IMR-90 (cell line): Measurements from ENCODE around the gene KCNK10. TPM values are rescaled to one million over a fixed set of nuclear protein-coding genes. Genes with fewer than 3 reads are reported as not detected.

Source experiments
- ATAC-seq: fragments of 200-7000 bp; cut with Tn5 transposase; 2 replicates; pipeline ENCODE4 v1.9.1; 2020; ENCODE audit warnings: low read depth, mild to moderate bottlenecking, moderate library complexity
- Bru-seq: library from RNA; stranded (reverse); fragments of 400-500 nt; gene quantifications from one replicate; lab custom pipeline; 2021; lab: Mats Ljungman, UMichigan
- BruChase-seq, 2 experiments: library from RNA; stranded (reverse); fragments of 400-500 nt; gene quantifications; one replicate each; lab custom pipeline; 2021; lab: Mats Ljungman, UMichigan
- BruUV-seq: library from RNA; stranded (reverse); fragments of 400-500 nt; replicated peaks from 2 replicates; lab custom pipeline; 2021; lab: Mats Ljungman, UMichigan
- CTCF ChIA-PET: fragments of 300-600 bp; formaldehyde crosslinking; extraction: SDS; loops from one replicate; lab custom pipeline; 2021; ENCODE audit warnings: antibody characterized with exemption; lab: Yijun Ruan, JAX
- POLR2A ChIA-PET: fragments of 300-600 bp; sonication (Branson Sonifier 250); formaldehyde crosslinking; loops from one replicate; lab custom pipeline; 2022; ENCODE audit warnings: antibody characterized with exemption; ENCODE audit not compliant: unreplicated experiment; lab: Charles Lee
- DNase-seq: peaks from one replicate; pipeline ENCODE4 v3.0.0; 2013
- H2AFZ ChIP-seq: replicated peaks from 2 replicates; pipeline ENCODE3; 2013; ENCODE audit warnings: low read length, mild to moderate bottlenecking; ENCODE audit not compliant: poor library complexity
- H2AK5ac ChIP-seq: 2 replicates; pipeline ENCODE4 v1.6.1; 2013; ENCODE audit warnings: low read depth, low read length, inconsistent platforms
- H2AK9ac ChIP-seq: replicated peaks from 2 replicates; pipeline ENCODE3; 2013; ENCODE audit warnings: mild to moderate bottlenecking, low read depth, low read length, moderate library complexity; ENCODE audit not compliant: poor library complexity
- H2BK120ac ChIP-seq: 2 replicates; pipeline ENCODE4 v1.6.1; 2013; ENCODE audit warnings: low read depth, low read length, inconsistent platforms
- H2BK15ac ChIP-seq: 3 replicates; pipeline ENCODE4 v1.6.1; 2013; ENCODE audit warnings: low read depth, low read length, inconsistent platforms
- H2BK20ac ChIP-seq: 2 replicates; pipeline ENCODE4 v1.6.1; 2013; ENCODE audit warnings: low read depth, mild to moderate bottlenecking, inconsistent platforms, low read length, moderate library complexity
- H2BK5ac ChIP-seq: 2 replicates; pipeline ENCODE4 v1.6.1; 2013; ENCODE audit warnings: mild to moderate bottlenecking, low read depth, low read length, inconsistent platforms; ENCODE audit not compliant: poor library complexity, severe bottlenecking
- H3K14ac ChIP-seq: replicated peaks from 2 replicates; pipeline ENCODE4 v1.6.1; 2013; ENCODE audit warnings: low read depth, low read length, inconsistent platforms
- H3K18ac ChIP-seq: 2 replicates; pipeline ENCODE4 v1.6.1; 2013; ENCODE audit warnings: low read depth, low read length, control low read depth
- H3K23ac ChIP-seq: 2 replicates; pipeline ENCODE4 v1.6.1; 2013; ENCODE audit warnings: low read depth, low read length, inconsistent platforms
- H3K27ac ChIP-seq: 2 replicates; pipeline ENCODE4 v1.5.1; 2013; ENCODE audit warnings: mild to moderate bottlenecking, control low read depth, low read length; ENCODE audit not compliant: insufficient read depth
- H3K27me3 ChIP-seq: 2 replicates; pipeline ENCODE4 v1.6.1; 2013; ENCODE audit warnings: low read length; ENCODE audit not compliant: control insufficient read depth, insufficient read depth
- H3K36me3 ChIP-seq: 2 replicates; pipeline ENCODE4 v1.6.1; 2013; ENCODE audit warnings: low read length, mixed read lengths; ENCODE audit not compliant: control insufficient read depth, insufficient read depth
- H3K4ac ChIP-seq: 2 replicates; pipeline ENCODE4 v1.6.1; 2013; ENCODE audit warnings: low read depth, low read length, inconsistent platforms
- H3K4me1 ChIP-seq: 2 replicates; pipeline ENCODE4 v1.6.1; 2013; ENCODE audit warnings: low read length, mixed read lengths; ENCODE audit not compliant: control insufficient read depth, insufficient read depth
- H3K4me2 ChIP-seq: 2 replicates; pipeline ENCODE4 v1.6.1; 2013; ENCODE audit warnings: low read depth, mild to moderate bottlenecking, control low read depth, low read length, moderate library complexity
- H3K4me3 ChIP-seq: 2 replicates; pipeline ENCODE4 v1.5.1; 2013; ENCODE audit warnings: low read depth, mild to moderate bottlenecking, control low read depth, low read length, moderate library complexity; ENCODE audit not compliant: insufficient read depth
- H3K56ac ChIP-seq: 2 replicates; pipeline ENCODE4 v1.6.1; 2013; ENCODE audit warnings: low read length, inconsistent platforms; ENCODE audit not compliant: insufficient read depth; ENCODE audit errors: extremely low read depth
- H3K79me1 ChIP-seq, 2 experiments: 2 replicates each; pipeline ENCODE4 v1.6.1; 2013; ENCODE audit warnings: low read length in 2 of 2, inconsistent platforms in 1 of 2, low read depth in 1 of 2
- H3K9ac ChIP-seq: 2 replicates; pipeline ENCODE4 v1.6.1; 2013; ENCODE audit warnings: low read depth, low read length, control low read depth
- H3K9me1 ChIP-seq: 2 replicates; pipeline ENCODE4 v1.6.1; 2013; ENCODE audit warnings: low read length, inconsistent platforms; ENCODE audit not compliant: insufficient read depth
- H3K9me3 ChIP-seq: 2 replicates; pipeline ENCODE4 v1.6.1; 2013; ENCODE audit warnings: low read length; ENCODE audit not compliant: control insufficient read depth, insufficient read depth
- H4K20me1 ChIP-seq: 2 replicates; pipeline ENCODE4 v1.6.1; 2013; ENCODE audit warnings: low read length, inconsistent platforms; ENCODE audit not compliant: insufficient read depth
- H4K5ac ChIP-seq: 2 replicates; pipeline ENCODE4 v1.6.1; 2013; ENCODE audit warnings: mild to moderate bottlenecking, low read depth, low read length, control low read depth
- H4K8ac ChIP-seq, 2 experiments: 2 replicates each; pipeline ENCODE4 v1.6.1; 2013; ENCODE audit warnings: low read depth in 2 of 2, low read length in 2 of 2, control low read depth in 1 of 2, inconsistent platforms in 1 of 2
- H4K91ac ChIP-seq: 2 replicates; pipeline ENCODE4 v1.6.1; 2013; ENCODE audit warnings: low read depth, low read length, inconsistent platforms; ENCODE audit not compliant: insufficient read depth
- BHLHE40 ChIP-seq: fragments of 150-350 bp; IDR thresholded peaks from 2 replicates; pipeline ENCODE4 v1.6.1; 2016; ENCODE audit warnings: mild to moderate bottlenecking, low read depth, low read length
- CEBPB ChIP-seq: IDR thresholded peaks from 2 replicates; pipeline ENCODE4 v1.6.1; 2012; ENCODE audit warnings: low read depth, low read length, improper control_type of control experiment
- CHD1 ChIP-seq: IDR thresholded peaks from 2 replicates; pipeline ENCODE4 v1.6.1; 2012; ENCODE audit warnings: low read depth, low read length, improper control_type of control experiment
- CTCF ChIP-seq: conservative IDR thresholded peaks from 2 replicates; pipeline ENCODE4 v1.5.1; 2012; ENCODE audit warnings: mild to moderate bottlenecking, low read depth, low read length, improper control_type of control experiment
- ELK1 ChIP-seq: fragments of 150-350 bp; IDR thresholded peaks from 2 replicates; pipeline ENCODE4 v1.6.1; 2016; ENCODE audit warnings: low read depth, mild to moderate bottlenecking, low read length, moderate library complexity, borderline replicate concordance
- FOS ChIP-seq: fragments of 150-350 bp; IDR thresholded peaks from 2 replicates; pipeline ENCODE4 v1.6.1; 2016; ENCODE audit warnings: low read depth, low read length
- MAFK ChIP-seq: IDR thresholded peaks from 2 replicates; pipeline ENCODE4 v1.6.1; 2012; ENCODE audit warnings: low read depth, low read length, improper control_type of control experiment
- MAZ ChIP-seq: IDR thresholded peaks from 2 replicates; pipeline ENCODE4 v1.6.1; 2012; ENCODE audit warnings: low read depth, mild to moderate bottlenecking, low read length, improper control_type of control experiment, moderate library complexity, borderline replicate concordance
- MXI1 ChIP-seq: IDR thresholded peaks from 2 replicates; pipeline ENCODE4 v1.6.1; 2012; ENCODE audit warnings: low read depth, mild to moderate bottlenecking, low read length, moderate library complexity, borderline replicate concordance
- NFE2L2 ChIP-seq: fragments of 150-350 bp; IDR thresholded peaks from 2 replicates; pipeline ENCODE4 v1.6.1; 2016; ENCODE audit warnings: low read depth, mild to moderate bottlenecking, low read length
- POLR2A ChIP-seq: IDR thresholded peaks from 2 replicates; pipeline ENCODE4 v1.6.1; 2012; ENCODE audit warnings: mild to moderate bottlenecking, low read depth, low read length
- RCOR1 ChIP-seq: IDR thresholded peaks from 2 replicates; pipeline ENCODE4 v1.6.1; 2012; ENCODE audit warnings: mild to moderate bottlenecking, low read length, improper control_type of control experiment; ENCODE audit not compliant: insufficient replicate concordance
- RFX5 ChIP-seq: IDR thresholded peaks from 2 replicates; pipeline ENCODE4 v1.8.0; 2012; ENCODE audit warnings: low read depth, mild to moderate bottlenecking, low read length, moderate library complexity
- SMC3 ChIP-seq: fragments of 150-350 bp; IDR thresholded peaks from 2 replicates; pipeline ENCODE4 v1.6.1; 2016; ENCODE audit warnings: low read depth, mild to moderate bottlenecking, antibody characterized with exemption, low read length, moderate library complexity
- USF2 ChIP-seq: fragments of 150-350 bp; IDR thresholded peaks from 2 replicates; pipeline ENCODE4 v1.6.1; 2017; ENCODE audit warnings: mild to moderate bottlenecking, antibody characterized with exemption, low read length, low read depth
- WGBS, 2 experiments: methylation state at CpG; one replicate each; pipeline versions ENCODE4 v1.1.5 to v1.1.7; 2013; ENCODE audit warnings: missing lambda C conversion rate in 2 of 2; ENCODE audit not compliant: insufficient read length in 1 of 2; ENCODE audit errors: extremely low coverage in 2 of 2; 5-methylcytosine and 5-hydroxymethylcytosine counted together
- dilution Hi-C: fragments of 300-500 bp; cut with HindIII; formaldehyde crosslinking; loops from one replicate; pipeline ENCODE4 v1.14.3; 2018; ENCODE audit warnings: low sequenced_read_pairs; ENCODE audit not compliant: unreplicated experiment
- in situ Hi-C: fragments of 300-500 bp; cut with MboI; formaldehyde crosslinking; loops from 3 replicates; pipeline ENCODE4 v1.14.3; 2019; ENCODE audit warnings: low sequenced_read_pairs, inconsistent platforms, mixed read lengths
- intact Hi-C: fragments of 100-400 bp; cut with micrococcal nuclease; formaldehyde crosslinking; loops from 2 replicates; pipeline ENCODE4 v1.10.0; 2022
- long read RNA-seq: library from polyadenylated mRNA; unstranded; transcript quantifications from one replicate; pipeline ENCODE4 v2.0.0, GENCODE V29; 2021; ENCODE audit not compliant: unreplicated experiment
- polyA plus RNA-seq, 3 experiments: library from polyadenylated mRNA; depleted of rRNA; stranded (reverse); fragments of >200 nt; gene quantifications; 2 replicates each; pipeline ENCODE4 v1.2.3, GENCODE V29; 2012; ENCODE audit warnings: low replicate concordance in 1 of 3
- total RNA-seq: library from RNA; depleted of rRNA; stranded (reverse); fragments of >200 nt; gene quantifications from 2 replicates; pipeline ENCODE4 v1.2.3, GENCODE V29; 2012; rRNA removed

KCNK10 gene
- not detected in 2 replicates for total RNA-seq
- not detected in 2 replicates for polyA plus RNA-seq (2012; rRNA removed)
- not detected in 2 replicates for polyA plus RNA-seq (2012; cell fraction: cytosol; rRNA removed)
- not detected in 2 replicates for polyA plus RNA-seq (2012; cell fraction: nucleus; rRNA removed; ENCODE audit: low replicate concordance)
- Bru-seq, nascent RNA, result percentile 2 among the genes with signal in this experiment
- percentile 5 among the genes with signal in this experiment for BruChase-seq, experiment 1, labeled RNA remaining after a 6-hour chase
- percentile 8 among the genes with signal in this experiment for BruChase-seq, experiment 2, labeled RNA remaining after a 2-hour chase
- long read RNA-seq, result 0 reads

- ATAC-seq, result peak; percentile 38
- ChIA-PET CTCF (no interaction called here), POLR2A (no interaction called here)
- H4K8ac ChIP-seq, result no peak within 1 kb of the TSS
- BruUV-seq, result no TSS peak
- H2AK9ac ChIP-seq, result no peak within 1 kb of the TSS
- H3K36me3 ChIP-seq, result no peaks in the 10 kb centered on the region
- 0% methylated on average over 5 of the region's 52 CpGs; no CpG with 5 or more reads in 1 of the 2 experiments for WGBS, 2 experiments
- no peak within 1 kb of the TSS for H2BK20ac ChIP-seq
- no peak within 1 kb of the TSS for H3K27ac ChIP-seq
- no peaks in the 10 kb centered on the region for H3K9me1 ChIP-seq
- peaks cover 3% of the 10 kb centered on the region; the same call in 1 of the 2 replicates for H3K4me1 ChIP-seq
- H3K4me2 ChIP-seq, result peak within 1 kb of the TSS; percentile 51
- intact Hi-C loops (no loop called here), in situ Hi-C loops (no loop called here), dilution Hi-C loops (no loop called here)
- no peaks in the 10 kb centered on the region for H4K20me1 ChIP-seq
- H3K4me3 ChIP-seq, result peak within 1 kb of the TSS; percentile 24; the same call in 1 of the 2 replicates
- H3K23ac ChIP-seq, result no peak within 1 kb of the TSS
- H3K14ac ChIP-seq, result no peak within 1 kb of the TSS
- no peak within 1 kb of the TSS for H2AK5ac ChIP-seq
- no peak for DNase-seq
- peaks cover 3% of the 10 kb centered on the region; the same call in 1 of the 2 replicates for H3K9me3 ChIP-seq
- no peak within 1 kb of the TSS for H2BK15ac ChIP-seq
- no peak within 1 kb of the TSS for H3K18ac ChIP-seq
- H2BK120ac ChIP-seq, result no peak within 1 kb of the TSS
- H3K27me3 ChIP-seq, result peaks cover 61% of the 10 kb centered on the region
- H2BK5ac ChIP-seq, result no peak within 1 kb of the TSS
- no peak within 1 kb of the TSS for H4K91ac ChIP-seq
- no peak within 1 kb of the TSS for H3K4ac ChIP-seq
- no peak within 1 kb of the TSS for H3K9ac ChIP-seq
- no peak within 1 kb of the TSS for H3K56ac ChIP-seq
- H4K5ac ChIP-seq, result no peak within 1 kb of the TSS
- H2AFZ ChIP-seq, result peak within 1 kb of the TSS; percentile 61
- H3K79me1 ChIP-seq, result no peaks in the 10 kb centered on the region
- TF ChIP-seq MXI1 (no peak), CEBPB (no peak), RFX5 (no peak), USF2 (no peak), FOS (no peak), MAZ (no peak), RCOR1 (no peak), NFE2L2 (no peak), SMC3 (no peak), POLR2A (no peak), CTCF (no peak), CHD1 (no peak), ELK1 (no peak), MAFK (no peak), BHLHE40 (no peak)
Observed at GRCh38 chr14:88323086-88323522, at the start of gene KCNK10. TSS of gene KCNK10 (minus strand) at chr14:88323269. CDS start at chr14:88322798, 471 bp downstream.
